Keratinocyte (primary cell): ENCODE data around the gene BRF1.

Experiments
- EZH2 ChIP-seq: IDR thresholded peaks from one replicate; pipeline ENCODE4 v1.6.1; 2012; ENCODE audit warnings: inconsistent platforms, mild to moderate bottlenecking, low read length, moderate library complexity
- TF ChIP-seq, protein P1 (sequence below), 3 experiments: IDR thresholded peaks in 1 of 3; conservative IDR thresholded peaks in 1 of 3; optimal IDR thresholded peaks in 1 of 3; 2 replicates in 2 of 3; 3 replicates in 1 of 3; pipeline versions ENCODE3 to v1.5.1; 2011; ENCODE audit warnings: low read length in 3 of 3, mild to moderate bottlenecking in 3 of 3, moderate library complexity in 2 of 3, control low read depth in 1 of 3, inconsistent platforms in 1 of 3; ENCODE audit not compliant: insufficient read depth in 2 of 3; ENCODE audit errors: extremely low read depth in 1 of 3

GRCh38 chr14:105203701-105204100, 97.1 kb downstream of the BRF1 start:
- TF ChIP-seq, protein P1, sequence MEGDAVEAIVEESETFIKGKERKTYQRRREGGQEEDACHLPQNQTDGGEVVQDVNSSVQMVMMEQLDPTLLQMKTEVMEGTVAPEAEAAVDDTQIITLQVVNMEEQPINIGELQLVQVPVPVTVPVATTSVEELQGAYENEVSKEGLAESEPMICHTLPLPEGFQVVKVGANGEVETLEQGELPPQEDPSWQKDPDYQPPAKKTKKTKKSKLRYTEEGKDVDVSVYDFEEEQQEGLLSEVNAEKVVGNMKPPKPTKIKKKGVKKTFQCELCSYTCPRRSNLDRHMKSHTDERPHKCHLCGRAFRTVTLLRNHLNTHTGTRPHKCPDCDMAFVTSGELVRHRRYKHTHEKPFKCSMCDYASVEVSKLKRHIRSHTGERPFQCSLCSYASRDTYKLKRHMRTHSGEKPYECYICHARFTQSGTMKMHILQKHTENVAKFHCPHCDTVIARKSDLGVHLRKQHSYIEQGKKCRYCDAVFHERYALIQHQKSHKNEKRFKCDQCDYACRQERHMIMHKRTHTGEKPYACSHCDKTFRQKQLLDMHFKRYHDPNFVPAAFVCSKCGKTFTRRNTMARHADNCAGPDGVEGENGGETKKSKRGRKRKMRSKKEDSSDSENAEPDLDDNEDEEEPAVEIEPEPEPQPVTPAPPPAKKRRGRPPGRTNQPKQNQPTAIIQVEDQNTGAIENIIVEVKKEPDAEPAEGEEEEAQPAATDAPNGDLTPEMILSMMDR (optimal IDR thresholded peaks at IDR 0.05 in 1 of 3, IDR thresholded peaks at IDR 0.05 in 1 of 3, conservative IDR thresholded peaks at IDR 0.05 in 1 of 3; ENCODE audit: extremely low read depth in 1 of 3, insufficient read depth in 2 of 3, low read length in 3 of 3): no peak
- no peak for TF ChIP-seq EZH2
